ENCODE measurements around the gene ZC3H13. TPM values are rescaled to one million over a fixed set of nuclear protein-coding genes. Genes with fewer than 3 reads are reported as not detected.

ZC3H13 gene
- total RNA-seq, 1 donor from 2014 or later, result 39.6 TPM

GRCh38 chr13:46062185-46062584, 9.6 kb upstream of the ZC3H13 start:
- Mint-ChIP-seq H3K4me1 (ENCODE audit: low read depth) (peaks cover 6% of the 10 kb centered on the region), H3K36me3 (ENCODE audit: low read depth) (no peaks in the 10 kb centered on the region), H3K4me3 (ENCODE audit: unreplicated experiment) (no peak overlapping the region), H3K9me3 (ENCODE audit: low read depth) (peaks cover 3% of the 10 kb centered on the region), H3K27me3 (ENCODE audit: low read depth) (no peaks in the 10 kb centered on the region), H3K27ac (ENCODE audit: unreplicated experiment) (no peak overlapping the region)
- TF ChIP-seq, protein P1, sequence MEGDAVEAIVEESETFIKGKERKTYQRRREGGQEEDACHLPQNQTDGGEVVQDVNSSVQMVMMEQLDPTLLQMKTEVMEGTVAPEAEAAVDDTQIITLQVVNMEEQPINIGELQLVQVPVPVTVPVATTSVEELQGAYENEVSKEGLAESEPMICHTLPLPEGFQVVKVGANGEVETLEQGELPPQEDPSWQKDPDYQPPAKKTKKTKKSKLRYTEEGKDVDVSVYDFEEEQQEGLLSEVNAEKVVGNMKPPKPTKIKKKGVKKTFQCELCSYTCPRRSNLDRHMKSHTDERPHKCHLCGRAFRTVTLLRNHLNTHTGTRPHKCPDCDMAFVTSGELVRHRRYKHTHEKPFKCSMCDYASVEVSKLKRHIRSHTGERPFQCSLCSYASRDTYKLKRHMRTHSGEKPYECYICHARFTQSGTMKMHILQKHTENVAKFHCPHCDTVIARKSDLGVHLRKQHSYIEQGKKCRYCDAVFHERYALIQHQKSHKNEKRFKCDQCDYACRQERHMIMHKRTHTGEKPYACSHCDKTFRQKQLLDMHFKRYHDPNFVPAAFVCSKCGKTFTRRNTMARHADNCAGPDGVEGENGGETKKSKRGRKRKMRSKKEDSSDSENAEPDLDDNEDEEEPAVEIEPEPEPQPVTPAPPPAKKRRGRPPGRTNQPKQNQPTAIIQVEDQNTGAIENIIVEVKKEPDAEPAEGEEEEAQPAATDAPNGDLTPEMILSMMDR (IDR thresholded peaks at IDR 0.05), result no peak
- DNase-seq (ENCODE audit: low spot score), result no peak

- TF ChIP-seq, protein P1 (IDR thresholded peaks at IDR 0.05), result no peak
- no peak overlapping the region for H3K27ac Mint-ChIP-seq (ENCODE audit: unreplicated experiment)
- peaks cover 6% of the 10 kb centered on the region for H3K4me1 Mint-ChIP-seq (ENCODE audit: low read depth)
Observed at GRCh38 chr13:46059405-46059804, 6.9 kb upstream of the ZC3H13 start.

DNA sequence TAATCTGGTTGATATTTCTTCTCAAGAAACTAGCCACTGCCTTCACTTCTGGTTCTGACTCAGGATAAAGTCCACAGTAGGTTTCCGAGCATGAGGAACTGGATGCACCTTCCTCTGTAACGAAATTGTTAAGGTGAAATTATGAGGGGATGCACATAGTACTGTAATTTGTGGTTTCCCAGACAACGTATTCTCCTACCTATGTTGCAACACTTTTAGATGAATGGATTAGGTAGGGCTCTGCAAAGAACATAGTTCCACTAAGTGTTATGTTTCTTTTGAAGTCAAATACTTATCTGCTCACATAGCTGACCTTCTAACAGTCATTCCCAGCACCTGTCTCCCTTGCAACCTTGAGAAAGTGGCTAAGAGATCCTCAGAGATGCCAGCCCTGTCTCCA, 5.7 kb upstream of the ZC3H13 start:
- no peaks in the 10 kb centered on the region for H3K36me3 Mint-ChIP-seq (ENCODE audit: low read depth)
- peaks cover 10% of the 10 kb centered on the region for H3K4me1 Mint-ChIP-seq (ENCODE audit: low read depth)
- no peak overlapping the region for H3K4me3 Mint-ChIP-seq (ENCODE audit: unreplicated experiment)
- DNase-seq (ENCODE audit: low spot score), result no peak
- H3K27ac Mint-ChIP-seq (ENCODE audit: unreplicated experiment), result no peak overlapping the region
- TF ChIP-seq, protein P1 (IDR thresholded peaks at IDR 0.05), result no peak
- peaks cover 1% of the 10 kb centered on the region for H3K9me3 Mint-ChIP-seq (ENCODE audit: low read depth)
- no peaks in the 10 kb centered on the region for H3K27me3 Mint-ChIP-seq (ENCODE audit: low read depth)

More at GRCh38 chr13:46059405-46059804, 6.9 kb upstream of the ZC3H13 start:
- Mint-ChIP-seq H3K27me3 (ENCODE audit: low read depth) (no peaks in the 10 kb centered on the region), H3K9me3 (ENCODE audit: low read depth) (peaks cover 3% of the 10 kb centered on the region), H3K4me3 (ENCODE audit: unreplicated experiment) (no peak overlapping the region), H3K36me3 (ENCODE audit: low read depth) (no peaks in the 10 kb centered on the region)
- DNase-seq (ENCODE audit: low spot score), result no peak

DNA sequence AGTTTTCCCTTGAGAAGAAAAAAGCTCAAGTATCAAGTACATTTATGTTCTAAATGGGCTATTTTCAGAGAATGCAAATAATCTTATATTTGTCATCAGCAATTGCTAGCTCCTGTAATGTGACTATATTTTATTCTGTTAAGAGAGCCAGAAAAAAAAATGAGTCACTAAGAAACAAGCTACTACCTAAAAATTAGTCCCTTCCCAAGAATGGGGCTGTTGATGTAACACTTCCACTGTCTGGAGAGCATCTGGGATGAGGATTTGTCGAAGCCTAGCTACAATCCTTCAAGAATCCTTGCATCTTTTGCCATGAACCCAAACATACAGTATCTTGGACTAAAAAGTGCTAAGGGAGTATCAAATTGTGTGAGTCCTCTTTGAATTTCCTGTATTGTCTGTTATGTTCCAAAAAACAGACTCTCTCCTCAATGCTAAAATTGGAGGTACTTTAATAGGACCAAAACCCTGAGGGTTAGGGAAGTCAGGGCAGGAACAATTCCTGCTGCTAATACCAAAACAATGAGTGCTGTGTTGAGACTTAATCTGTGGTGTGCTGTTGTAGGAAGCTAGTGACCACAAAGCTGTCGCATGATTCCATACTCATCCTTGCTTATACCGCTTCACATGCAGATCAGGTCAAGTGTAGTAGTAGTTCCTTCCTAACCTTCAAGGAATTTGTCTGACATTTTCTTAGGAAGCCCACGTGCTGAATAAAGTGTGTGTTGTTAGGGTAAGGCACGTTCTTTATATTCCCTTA, 4.9 kb upstream of the ZC3H13 start:
- Mint-ChIP-seq H3K27ac (ENCODE audit: unreplicated experiment) (no peak overlapping the region), H3K36me3 (ENCODE audit: low read depth) (no peaks in the 10 kb centered on the region), H3K9me3 (ENCODE audit: low read depth) (no peaks in the 10 kb centered on the region), H3K27me3 (ENCODE audit: low read depth) (no peaks in the 10 kb centered on the region), H3K4me1 (ENCODE audit: low read depth) (peaks cover 17% of the 10 kb centered on the region), H3K4me3 (ENCODE audit: unreplicated experiment) (no peak overlapping the region)
- DNase-seq (ENCODE audit: low spot score), result no peak
- TF ChIP-seq, protein P1 (IDR thresholded peaks at IDR 0.05), result no peak

DNA sequence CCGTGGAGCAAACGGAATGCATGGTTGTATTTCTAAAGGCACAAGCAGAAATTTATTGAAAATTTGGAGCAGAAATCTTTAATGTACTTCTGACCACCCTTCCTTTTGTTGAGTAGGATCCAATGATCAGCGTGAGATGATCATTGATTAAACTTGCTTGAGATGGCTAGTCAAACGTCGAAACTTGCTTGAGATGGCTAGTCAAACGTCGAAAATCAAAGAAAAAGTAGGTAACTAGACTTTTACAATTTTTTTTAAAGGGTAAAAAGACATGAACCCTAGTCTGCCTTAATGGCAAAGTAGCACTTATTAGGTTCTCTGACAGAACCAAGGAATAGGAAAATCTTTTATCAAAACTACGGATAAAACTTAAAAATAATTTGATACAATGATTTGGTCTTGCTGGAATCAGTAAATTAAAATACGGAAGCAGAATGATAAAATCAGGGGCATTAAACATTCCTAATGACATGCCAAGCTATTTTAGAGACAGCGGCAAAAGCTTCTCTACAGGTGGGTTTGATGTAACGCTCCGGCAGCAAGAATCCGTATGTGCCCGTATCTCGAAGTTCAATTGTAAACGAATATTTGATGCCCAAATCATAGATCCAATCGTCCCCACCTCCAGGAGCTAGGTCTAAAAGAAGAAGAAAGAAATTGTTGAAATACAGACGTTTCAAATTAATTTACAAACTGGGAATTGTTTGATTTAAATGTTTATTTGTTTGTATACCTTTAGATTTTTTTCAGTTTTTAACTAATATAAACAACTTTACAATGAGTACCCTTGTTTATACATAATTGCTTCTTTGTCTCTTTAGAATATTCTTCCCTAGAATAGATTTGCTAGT, 841 bp upstream of the ZC3H13 start:
- TF ChIP-seq, protein P1 (IDR thresholded peaks at IDR 0.05), result no peak
- H3K27ac Mint-ChIP-seq (ENCODE audit: unreplicated experiment), result peak overlapping the region; percentile 99
- H3K4me1 Mint-ChIP-seq (ENCODE audit: low read depth), result peaks cover 35% of the 10 kb centered on the region
- no peaks in the 10 kb centered on the region for H3K27me3 Mint-ChIP-seq (ENCODE audit: low read depth)
- no peak for DNase-seq (ENCODE audit: low spot score)
- H3K9me3 Mint-ChIP-seq (ENCODE audit: low read depth), result no peaks in the 10 kb centered on the region
- H3K36me3 Mint-ChIP-seq (ENCODE audit: low read depth), result no peaks in the 10 kb centered on the region
- H3K4me3 Mint-ChIP-seq (ENCODE audit: unreplicated experiment), result peak overlapping the region; percentile 97
